ENCODE results near the gene TAF4B.

DNA sequence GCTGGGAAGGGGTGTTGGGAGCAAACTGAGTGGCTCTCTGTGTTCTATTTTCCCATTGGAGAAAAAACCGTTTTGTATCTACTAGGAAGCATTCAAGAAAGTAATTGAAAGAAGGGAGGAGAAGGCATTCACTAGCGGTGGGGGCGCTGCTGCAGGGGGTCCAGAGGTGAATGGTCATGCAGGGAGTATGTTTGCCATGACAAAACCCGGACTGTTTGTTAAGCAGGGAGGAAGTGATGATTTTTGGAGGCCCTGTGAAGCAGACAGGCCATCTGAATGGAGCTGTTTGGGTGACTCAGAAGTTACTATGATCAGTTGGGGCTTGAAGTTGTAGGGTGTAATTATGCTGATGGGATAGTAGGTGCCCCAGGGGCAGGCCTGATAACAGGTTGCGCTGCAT is 7.0 kb downstream of the TAF4B start:
- no peak for TF ChIP-seq CTCF (tag by site-specific recombination; IDR thresholded peaks at IDR 0.05)
- no peak for TF ChIP-seq ZNF747 (tag by site-specific recombination; IDR thresholded peaks at IDR 0.05)
- no peak for TF ChIP-seq ZNF311 (tag by site-specific recombination; IDR thresholded peaks at IDR 0.05; ENCODE audit: borderline replicate concordance)
- TF ChIP-seq, protein P1, sequence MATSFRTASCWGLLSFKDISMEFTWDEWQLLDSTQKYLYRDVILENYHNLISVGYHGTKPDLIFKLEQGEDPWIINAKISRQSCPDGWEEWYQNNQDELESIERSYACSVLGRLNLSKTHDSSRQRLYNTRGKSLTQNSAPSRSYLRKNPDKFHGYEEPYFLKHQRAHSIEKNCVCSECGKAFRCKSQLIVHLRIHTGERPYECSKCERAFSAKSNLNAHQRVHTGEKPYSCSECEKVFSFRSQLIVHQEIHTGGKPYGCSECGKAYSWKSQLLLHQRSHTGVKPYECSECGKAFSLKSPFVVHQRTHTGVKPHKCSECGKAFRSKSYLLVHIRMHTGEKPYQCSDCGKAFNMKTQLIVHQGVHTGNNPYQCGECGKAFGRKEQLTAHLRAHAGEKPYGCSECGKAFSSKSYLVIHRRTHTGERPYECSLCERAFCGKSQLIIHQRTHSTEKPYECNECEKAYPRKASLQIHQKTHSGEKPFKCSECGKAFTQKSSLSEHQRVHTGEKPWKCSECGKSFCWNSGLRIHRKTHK (tag by site-specific recombination; IDR thresholded peaks at IDR 0.05): no peak
- no peak for TF ChIP-seq ZNF560 (tag by site-specific recombination; IDR thresholded peaks at IDR 0.05; ENCODE audit: borderline replicate concordance)
- no peak for TF ChIP-seq ZNF133 (tag by site-specific recombination; IDR thresholded peaks at IDR 0.05)
- no peak for TF ChIP-seq ZNF837 (tag by site-specific recombination; IDR thresholded peaks at IDR 0.05)
- no peak for TF ChIP-seq KLF16 (tag by site-specific recombination; IDR thresholded peaks at IDR 0.05)
- no peak for TF ChIP-seq REST (tag by site-specific recombination; IDR thresholded peaks at IDR 0.05)
- TF ChIP-seq ZBTB17 (tag by site-specific recombination; IDR thresholded peaks at IDR 0.05): no peak
- TF ChIP-seq ZNF10 (tag by site-specific recombination; IDR thresholded peaks at IDR 0.05): no peak
- no peak for TF ChIP-seq REPIN1 (tag by site-specific recombination; IDR thresholded peaks at IDR 0.05; ENCODE audit: low read depth)

Data from HEK293 (cell line).